Activated T-cell treated with anti-CD3 and anti-CD28 coated beads, Interleukin-2, amount 50 U/mL, for 48 hours (primary cell): ENCODE measurements around the gene MFSD12.
"Not testable (repeated sequence)": the region's sequence is repeated elsewhere in the genome, so short reads cannot be mapped to it uniquely, and the experiment has no call there.

Experiments
- DNase-seq, 2 experiments: peaks; one replicate each; pipeline ENCODE4 v3.0.0-alpha.2; 2020

MFSD12 gene

GRCh38 chr19:3521104-3521445, 36.3 kb downstream of the MFSD12 start:
- no peak for DNase-seq

- DNase-seq, result no peak
These were observed 37.0 kb downstream of the MFSD12 start for GRCh38 chr19:3520166-3521103.

- no peak for DNase-seq
These were observed 38.3 kb downstream of the MFSD12 start for GRCh38 chr19:3519126-3519525.

GRCh38 chr19:3518659-3519058, 38.7 kb downstream of the MFSD12 start:
- DNase-seq, result no peak

- DNase-seq, result no peak
These were observed 39.1 kb downstream of the MFSD12 start for GRCh38 chr19:3518255-3518654.

- DNase-seq, result no peak
These were observed 39.7 kb downstream of the MFSD12 start for GRCh38 chr19:3517638-3518037.

GRCh38 chr19:3516675-3517207, 40.6 kb downstream of the MFSD12 start:
- no peak for DNase-seq

GRCh38 chr19:3515891-3516422, 41.4 kb downstream of the MFSD12 start:
- DNase-seq, result no peak

- DNase-seq, result no peak
These were observed 42.5 kb downstream of the MFSD12 start for GRCh38 chr19:3514930-3515329.

GRCh38 chr19:3513229-3514140, 43.9 kb downstream of the MFSD12 start:
- DNase-seq, result no peak

- DNase-seq, result no peak
These were observed 44.7 kb downstream of the MFSD12 start for GRCh38 chr19:3512562-3513228.

GRCh38 chr19:3511506-3512251, 45.7 kb downstream of the MFSD12 start:
- no peak for DNase-seq

GRCh38 chr19:3510727-3511126, 46.7 kb downstream of the MFSD12 start:
- no peak for DNase-seq

- peak; percentile 62 to 69 for DNase-seq
These were observed 47.8 kb downstream of the MFSD12 start for GRCh38 chr19:3509566-3509989.

- peak; percentile 37 to 44 for DNase-seq
These were observed 48.4 kb downstream of the MFSD12 start for GRCh38 chr19:3508771-3509535.

GRCh38 chr19:3508121-3508661, 49.2 kb downstream of the MFSD12 start:
- DNase-seq, result not testable (repeated sequence)

- DNase-seq, result peak; percentile 47 to 53
These were observed 49.8 kb downstream of the MFSD12 start for GRCh38 chr19:3507371-3508120.

GRCh38 chr19:3506384-3507340, 50.7 kb downstream of the MFSD12 start:
- peak; percentile 45 to 50 for DNase-seq
